GM12874 (cell line): ENCODE data around the gene BCAN.
A peak's percentile ranks its signal among the peaks of the same experiment; 100 is the strongest.

ENCODE experiments used
- CTCF ChIP-seq: IDR thresholded peaks from 2 replicates; pipeline ENCODE4 v1.5.1; 2011; ENCODE audit warnings: low read depth, mild to moderate bottlenecking, control low read depth, low read length, moderate library complexity; ENCODE audit not compliant: insufficient read depth

BCAN gene

GRCh38 chr1:156659988-156660751 lies 18.3 kb downstream of the BCAN start:
- TF ChIP-seq CTCF: peak; percentile 99

- no peak for TF ChIP-seq CTCF
Measured at GRCh38 chr1:156660752-156661112, 18.8 kb downstream of the BCAN start.

- TF ChIP-seq CTCF: no peak
Measured at GRCh38 chr1:156662005-156662799, 20.3 kb downstream of the BCAN start.

- TF ChIP-seq CTCF: no peak
Measured at GRCh38 chr1:156662800-156663055, 20.8 kb downstream of the BCAN start.

- TF ChIP-seq CTCF: no peak
Measured at GRCh38 chr1:156663178-156663577, 21.3 kb downstream of the BCAN start.

- no peak for TF ChIP-seq CTCF
Measured at GRCh38 chr1:156664046-156664766, 22.3 kb downstream of the BCAN start.

GRCh38 chr1:156664767-156665411 lies 23.0 kb downstream of the BCAN start:
- TF ChIP-seq CTCF: no peak
